Measurements from ENCODE around the gene ZNRD2.

DNA sequence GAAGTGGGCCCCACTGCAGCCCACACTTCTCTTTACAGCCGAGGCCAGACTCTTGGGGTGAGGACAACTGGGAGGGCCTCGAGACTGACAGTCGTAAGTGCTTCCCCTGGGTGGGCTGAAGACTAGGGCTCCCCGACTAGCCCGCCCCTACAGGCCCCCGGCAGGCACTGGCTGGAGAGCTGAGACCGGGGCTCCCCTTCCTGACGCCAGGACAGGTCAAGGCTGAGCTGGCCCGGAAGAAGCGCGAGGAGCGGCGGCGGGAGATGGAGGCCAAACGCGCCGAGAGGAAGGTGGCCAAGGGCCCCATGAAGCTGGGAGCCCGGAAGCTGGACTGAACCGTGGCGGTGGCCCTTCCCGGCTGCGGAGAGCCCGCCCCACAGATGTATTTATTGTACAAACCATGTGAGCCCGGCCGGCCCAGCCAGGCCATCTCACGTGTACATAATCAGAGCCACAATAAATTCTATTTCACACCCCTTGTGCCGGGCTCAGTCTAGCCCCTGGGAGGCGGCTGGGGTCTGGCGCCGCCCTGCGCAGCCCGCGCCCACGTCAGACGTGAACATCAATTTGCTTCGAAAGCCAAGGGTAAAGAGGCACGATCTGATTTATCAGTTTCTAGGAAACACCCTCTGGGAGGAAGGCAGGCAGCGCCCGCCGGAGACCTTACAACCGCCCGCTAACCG lies 31.9 kb upstream of the ZNRD2 start:
- TF ChIP-seq POLR2A (IDR thresholded peaks at IDR 0.05; ENCODE audit: low read depth, low read length) (no peak), EP300 (IDR thresholded peaks at IDR 0.05; ENCODE audit: borderline replicate concordance in 1 of 2, control insufficient read depth in 1 of 2, low read depth in 2 of 2, low read length in 2 of 2) (no peak), SMC3 (IDR thresholded peaks at IDR 0.05; ENCODE audit: borderline replicate concordance, low read length) (no peak), BCL11A (IDR thresholded peaks at IDR 0.05; ENCODE audit: low read depth, low read length) (no peak), NBN (IDR thresholded peaks at IDR 0.05) (no peak), SIN3A (IDR thresholded peaks at IDR 0.05; ENCODE audit: low read depth, low read length) (no peak)
- TF ChIP-seq, protein P1, sequence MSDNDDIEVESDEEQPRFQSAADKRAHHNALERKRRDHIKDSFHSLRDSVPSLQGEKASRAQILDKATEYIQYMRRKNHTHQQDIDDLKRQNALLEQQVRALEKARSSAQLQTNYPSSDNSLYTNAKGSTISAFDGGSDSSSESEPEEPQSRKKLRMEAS (IDR thresholded peaks at IDR 0.05; ENCODE audit: low read depth, low read length) = no peak
- TF ChIP-seq, protein P2, sequence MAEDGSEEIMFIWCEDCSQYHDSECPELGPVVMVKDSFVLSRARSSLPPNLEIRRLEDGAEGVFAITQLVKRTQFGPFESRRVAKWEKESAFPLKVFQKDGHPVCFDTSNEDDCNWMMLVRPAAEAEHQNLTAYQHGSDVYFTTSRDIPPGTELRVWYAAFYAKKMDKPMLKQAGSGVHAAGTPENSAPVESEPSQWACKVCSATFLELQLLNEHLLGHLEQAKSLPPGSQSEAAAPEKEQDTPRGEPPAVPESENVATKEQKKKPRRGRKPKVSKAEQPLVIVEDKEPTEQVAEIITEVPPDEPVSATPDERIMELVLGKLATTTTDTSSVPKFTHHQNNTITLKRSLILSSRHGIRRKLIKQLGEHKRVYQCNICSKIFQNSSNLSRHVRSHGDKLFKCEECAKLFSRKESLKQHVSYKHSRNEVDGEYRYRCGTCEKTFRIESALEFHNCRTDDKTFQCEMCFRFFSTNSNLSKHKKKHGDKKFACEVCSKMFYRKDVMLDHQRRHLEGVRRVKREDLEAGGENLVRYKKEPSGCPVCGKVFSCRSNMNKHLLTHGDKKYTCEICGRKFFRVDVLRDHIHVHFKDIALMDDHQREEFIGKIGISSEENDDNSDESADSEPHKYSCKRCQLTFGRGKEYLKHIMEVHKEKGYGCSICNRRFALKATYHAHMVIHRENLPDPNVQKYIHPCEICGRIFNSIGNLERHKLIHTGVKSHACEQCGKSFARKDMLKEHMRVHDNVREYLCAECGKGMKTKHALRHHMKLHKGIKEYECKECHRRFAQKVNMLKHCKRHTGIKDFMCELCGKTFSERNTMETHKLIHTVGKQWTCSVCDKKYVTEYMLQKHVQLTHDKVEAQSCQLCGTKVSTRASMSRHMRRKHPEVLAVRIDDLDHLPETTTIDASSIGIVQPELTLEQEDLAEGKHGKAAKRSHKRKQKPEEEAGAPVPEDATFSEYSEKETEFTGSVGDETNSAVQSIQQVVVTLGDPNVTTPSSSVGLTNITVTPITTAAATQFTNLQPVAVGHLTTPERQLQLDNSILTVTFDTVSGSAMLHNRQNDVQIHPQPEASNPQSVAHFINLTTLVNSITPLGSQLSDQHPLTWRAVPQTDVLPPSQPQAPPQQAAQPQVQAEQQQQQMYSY (CRISPR knock-in tag; IDR thresholded peaks at IDR 0.05) = no peak
- TF ChIP-seq, protein P3, sequence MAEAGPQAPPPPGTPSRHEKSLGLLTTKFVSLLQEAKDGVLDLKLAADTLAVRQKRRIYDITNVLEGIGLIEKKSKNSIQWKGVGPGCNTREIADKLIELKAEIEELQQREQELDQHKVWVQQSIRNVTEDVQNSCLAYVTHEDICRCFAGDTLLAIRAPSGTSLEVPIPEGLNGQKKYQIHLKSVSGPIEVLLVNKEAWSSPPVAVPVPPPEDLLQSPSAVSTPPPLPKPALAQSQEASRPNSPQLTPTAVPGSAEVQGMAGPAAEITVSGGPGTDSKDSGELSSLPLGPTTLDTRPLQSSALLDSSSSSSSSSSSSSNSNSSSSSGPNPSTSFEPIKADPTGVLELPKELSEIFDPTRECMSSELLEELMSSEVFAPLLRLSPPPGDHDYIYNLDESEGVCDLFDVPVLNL (IDR thresholded peaks at IDR 0.05; ENCODE audit: low read depth, low read length) = no peak
- TF ChIP-seq, protein P4, sequence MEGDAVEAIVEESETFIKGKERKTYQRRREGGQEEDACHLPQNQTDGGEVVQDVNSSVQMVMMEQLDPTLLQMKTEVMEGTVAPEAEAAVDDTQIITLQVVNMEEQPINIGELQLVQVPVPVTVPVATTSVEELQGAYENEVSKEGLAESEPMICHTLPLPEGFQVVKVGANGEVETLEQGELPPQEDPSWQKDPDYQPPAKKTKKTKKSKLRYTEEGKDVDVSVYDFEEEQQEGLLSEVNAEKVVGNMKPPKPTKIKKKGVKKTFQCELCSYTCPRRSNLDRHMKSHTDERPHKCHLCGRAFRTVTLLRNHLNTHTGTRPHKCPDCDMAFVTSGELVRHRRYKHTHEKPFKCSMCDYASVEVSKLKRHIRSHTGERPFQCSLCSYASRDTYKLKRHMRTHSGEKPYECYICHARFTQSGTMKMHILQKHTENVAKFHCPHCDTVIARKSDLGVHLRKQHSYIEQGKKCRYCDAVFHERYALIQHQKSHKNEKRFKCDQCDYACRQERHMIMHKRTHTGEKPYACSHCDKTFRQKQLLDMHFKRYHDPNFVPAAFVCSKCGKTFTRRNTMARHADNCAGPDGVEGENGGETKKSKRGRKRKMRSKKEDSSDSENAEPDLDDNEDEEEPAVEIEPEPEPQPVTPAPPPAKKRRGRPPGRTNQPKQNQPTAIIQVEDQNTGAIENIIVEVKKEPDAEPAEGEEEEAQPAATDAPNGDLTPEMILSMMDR (IDR thresholded peaks at IDR 0.05 in 2 of 3, conservative IDR thresholded peaks at IDR 0.05 in 1 of 3; ENCODE audit: control insufficient read depth in 2 of 3, extremely low read depth in 1 of 3, insufficient read depth in 1 of 3, low read depth in 3 of 3, low read length in 3 of 3) = no peak
